Astrocyte (in vitro differentiated cells and primary cell): Measurements from ENCODE around the gene ASCL2. TPM values are rescaled to one million over a fixed set of nuclear protein-coding genes. Genes with fewer than 3 reads are reported as not detected.

Experiments
- DNase-seq: peaks from one replicate; pipeline ENCODE4 v3.0.0-alpha.2; 2010; ENCODE audit warnings: low read depth
- FAIRE-seq: peaks from 2 replicates; lab custom pipeline; 2011; peaks lifted over from hg19 to GRCh38; lab: Jason Lieb, UNC
- H2AFZ ChIP-seq: 2 replicates; pipeline ENCODE4 v1.6.0; 2012; ENCODE audit warnings: low read depth, low read length, inconsistent platforms
- H3K27ac ChIP-seq: 2 replicates; pipeline ENCODE4 v1.5.1; 2011; ENCODE audit warnings: low read depth, low read length, inconsistent platforms
- H3K27me3 ChIP-seq: 2 replicates; pipeline ENCODE4 v1.6.0; 2011; ENCODE audit warnings: low read length, inconsistent platforms; ENCODE audit not compliant: insufficient read depth
- H3K36me3 ChIP-seq: 2 replicates; pipeline ENCODE4 v1.5.1; 2011; ENCODE audit warnings: low read length, inconsistent platforms; ENCODE audit not compliant: insufficient read depth
- H3K4me1 ChIP-seq: 2 replicates; pipeline ENCODE4 v1.5.1; 2011; ENCODE audit warnings: low read length, inconsistent platforms; ENCODE audit not compliant: insufficient read depth
- H3K4me2 ChIP-seq: 2 replicates; pipeline ENCODE4 v1.6.0; 2012; ENCODE audit warnings: low read length, inconsistent platforms
- H3K4me3 ChIP-seq: 2 replicates; pipeline ENCODE4 v1.5.1; 2011; ENCODE audit warnings: low read depth, mild to moderate bottlenecking, low read length, inconsistent platforms; ENCODE audit not compliant: insufficient read depth
- H3K79me2 ChIP-seq: 2 replicates; pipeline ENCODE4 v1.6.0; 2012; ENCODE audit warnings: mild to moderate bottlenecking, low read length, inconsistent platforms; ENCODE audit not compliant: insufficient read depth
- H3K9ac ChIP-seq: 2 replicates; pipeline ENCODE4 v1.6.0; 2012; ENCODE audit warnings: mild to moderate bottlenecking, low read length, inconsistent platforms
- H3K9me3 ChIP-seq: 2 replicates; pipeline ENCODE4 v1.5.1; 2012; ENCODE audit warnings: low read depth, mild to moderate bottlenecking, low read length, inconsistent platforms; ENCODE audit not compliant: insufficient read depth
- H4K20me1 ChIP-seq: 2 replicates; pipeline ENCODE4 v1.6.0; 2012; ENCODE audit warnings: low read length, inconsistent platforms; ENCODE audit not compliant: insufficient read depth
- H3K27ac Mint-ChIP-seq: one replicate; pipeline ENCODE4 v1.8.0; 2021; ENCODE audit warnings: mild to moderate bottlenecking, mixed read lengths; ENCODE audit not compliant: unreplicated experiment
- H3K27me3 Mint-ChIP-seq: one replicate; pipeline ENCODE4 v1.8.0; 2021; ENCODE audit warnings: low read depth, mixed read lengths; ENCODE audit not compliant: unreplicated experiment
- H3K36me3 Mint-ChIP-seq: one replicate; pipeline ENCODE4 v1.8.0; 2021; ENCODE audit warnings: low read depth, mixed read lengths; ENCODE audit not compliant: unreplicated experiment
- H3K4me1 Mint-ChIP-seq: one replicate; pipeline ENCODE4 v1.8.0; 2021; ENCODE audit warnings: low read depth, mixed read lengths; ENCODE audit not compliant: unreplicated experiment
- H3K4me3 Mint-ChIP-seq: one replicate; pipeline ENCODE4 v1.8.0; 2021; ENCODE audit warnings: mild to moderate bottlenecking, moderate library complexity, mixed read lengths; ENCODE audit not compliant: unreplicated experiment
- H3K9me3 Mint-ChIP-seq: one replicate; pipeline ENCODE4 v1.8.0; 2021; ENCODE audit warnings: mild to moderate bottlenecking, mixed read lengths; ENCODE audit not compliant: unreplicated experiment
- CTCF ChIP-seq: IDR thresholded peaks from 2 replicates; pipeline ENCODE4 v1.5.1; 2011; ENCODE audit warnings: low read depth, mild to moderate bottlenecking, inconsistent platforms, low read length, moderate library complexity; ENCODE audit not compliant: insufficient read depth
- EZH2 ChIP-seq: IDR thresholded peaks from 2 replicates; pipeline ENCODE4 v1.6.1; 2012; ENCODE audit warnings: mild to moderate bottlenecking, low read length, inconsistent platforms; ENCODE audit not compliant: insufficient read depth
- total RNA-seq: library from RNA; stranded (reverse); gene quantifications from 2 replicates; pipeline ENCODE4 v1.2.1, GENCODE V29; 2021

ASCL2 gene
- total RNA-seq, 1 donor from 2014 or later, result not detected

GRCh38 chr11:2264366-2265053 lies 5.9 kb downstream of the ASCL2 start:
- Mint-ChIP-seq H3K36me3 (no peaks in the 10 kb centered on the region), H3K4me1 (no peaks in the 10 kb centered on the region), H3K27ac (no peak overlapping the region), H3K9me3 (peaks cover 10% of the 10 kb centered on the region), H3K27me3 (peaks cover 51% of the 10 kb centered on the region), H3K4me3 (no peak overlapping the region)
- no peak overlapping the region for H3K9ac ChIP-seq
- no peaks in the 10 kb centered on the region for H3K4me1 ChIP-seq
- no peak overlapping the region for H3K4me2 ChIP-seq
- H4K20me1 ChIP-seq, result no peaks in the 10 kb centered on the region
- H3K4me3 ChIP-seq, result no peak overlapping the region
- H3K36me3 ChIP-seq, result no peaks in the 10 kb centered on the region
- FAIRE-seq (no peak), DNase-seq (no peak)
- H3K79me2 ChIP-seq, result no peaks in the 10 kb centered on the region
- no peaks in the 10 kb centered on the region for H3K9me3 ChIP-seq
- no peak overlapping the region for H3K27ac ChIP-seq
- no peak overlapping the region for H2AFZ ChIP-seq
- H3K27me3 ChIP-seq, result peaks cover 18% of the 10 kb centered on the region
- no peak for TF ChIP-seq CTCF
- no peak for TF ChIP-seq EZH2

GRCh38 chr11:2263724-2264360 lies 6.5 kb downstream of the ASCL2 start:
- H3K9me3 ChIP-seq, result no peaks in the 10 kb centered on the region
- no peak overlapping the region for H2AFZ ChIP-seq
- peaks cover 15% of the 10 kb centered on the region for H3K27me3 ChIP-seq
- H3K4me1 Mint-ChIP-seq, result no peaks in the 10 kb centered on the region
- no peak overlapping the region for H3K4me3 Mint-ChIP-seq
- H3K79me2 ChIP-seq, result no peaks in the 10 kb centered on the region
- no peaks in the 10 kb centered on the region for H3K36me3 Mint-ChIP-seq
- H3K4me3 ChIP-seq, result no peak overlapping the region
- H3K27ac Mint-ChIP-seq, result no peak overlapping the region
- no peak overlapping the region for H3K27ac ChIP-seq
- no peak overlapping the region for H3K9ac ChIP-seq
- H3K4me2 ChIP-seq, result no peak overlapping the region
- DNase-seq, result no peak
- no peaks in the 10 kb centered on the region for H4K20me1 ChIP-seq
- peaks cover 10% of the 10 kb centered on the region for H3K9me3 Mint-ChIP-seq
- H3K4me1 ChIP-seq, result no peaks in the 10 kb centered on the region
- TF ChIP-seq CTCF, result no peak
- FAIRE-seq, result no peak
- no peaks in the 10 kb centered on the region for H3K36me3 ChIP-seq
- peaks cover 56% of the 10 kb centered on the region for H3K27me3 Mint-ChIP-seq

- peaks cover 5% of the 10 kb centered on the region for H3K9me3 Mint-ChIP-seq
- no peak overlapping the region for H2AFZ ChIP-seq
- DNase-seq, result no peak
- H3K9ac ChIP-seq, result no peak overlapping the region
- H3K4me3 Mint-ChIP-seq, result no peak overlapping the region
- no peak overlapping the region for H3K27ac Mint-ChIP-seq
- no peaks in the 10 kb centered on the region for H3K36me3 Mint-ChIP-seq
- H3K27ac ChIP-seq, result no peak overlapping the region
- peaks cover 57% of the 10 kb centered on the region for H3K27me3 Mint-ChIP-seq
- no peak for FAIRE-seq
- no peaks in the 10 kb centered on the region for H3K36me3 ChIP-seq
- no peaks in the 10 kb centered on the region for H3K79me2 ChIP-seq
- H3K4me3 ChIP-seq, result no peak overlapping the region
- H3K4me1 Mint-ChIP-seq, result no peaks in the 10 kb centered on the region
- no peaks in the 10 kb centered on the region for H3K4me1 ChIP-seq
- no peaks in the 10 kb centered on the region for H4K20me1 ChIP-seq
- H3K27me3 ChIP-seq, result peaks cover 8% of the 10 kb centered on the region
- TF ChIP-seq CTCF (no peak), EZH2 (no peak)
- no peaks in the 10 kb centered on the region for H3K9me3 ChIP-seq
- no peak overlapping the region for H3K4me2 ChIP-seq
Measured at GRCh38 chr11:2263071-2263565, 7.3 kb downstream of the ASCL2 start.
